GM12878 (cell line): Measurements from ENCODE around the gene TMEM132C. TPM values are rescaled to one million over a fixed set of nuclear protein-coding genes. Genes with fewer than 3 reads are reported as not detected.

Experiments used
- ATAC-seq: fragments of 200-7000 bp; cut with Tn5 transposase; 3 replicates; pipeline ENCODE4 v1.9.1; 2020; ENCODE audit warnings: mild to moderate bottlenecking, moderate library complexity
- BruUV-seq: library from RNA; stranded (reverse); fragments of 400-500 nt; replicated peaks from 2 replicates; lab custom pipeline; 2021; lab: Mats Ljungman, UMichigan
- CTCF ChIA-PET: fragments of 300-600 bp; sonication (Branson Sonifier 250); formaldehyde crosslinking; extraction: SDS; loops from one replicate; lab custom pipeline; 2021; ENCODE audit warnings: inconsistent platforms; lab: Yijun Ruan, JAX
- POLR2A ChIA-PET: fragments of 350-600 bp; formaldehyde crosslinking; extraction: SDS; loops from one replicate; lab custom pipeline; 2021; ENCODE audit warnings: inconsistent platforms; lab: Charles Lee
- RAD21 ChIA-PET: fragments of 300-600 bp; sonication (Branson Sonifier 250); formaldehyde crosslinking; loops from one replicate; lab custom pipeline; 2023; ENCODE audit warnings: antibody characterized with exemption; ENCODE audit not compliant: unreplicated experiment; lab: Charles Lee
- SMC1A ChIA-PET: fragments of 300-600 bp; sonication (Branson Sonifier 250); formaldehyde crosslinking; loops from one replicate; lab custom pipeline; 2023; ENCODE audit not compliant: unreplicated experiment, uncharacterized antibody; lab: Charles Lee
- DNase-seq: peaks from one replicate; pipeline ENCODE4 v3.0.0-alpha.2; 2011; ENCODE audit warnings: low read depth, low spot score
- FAIRE-seq: peaks from 3 replicates; lab custom pipeline; 2011; peaks lifted over from hg19 to GRCh38; lab: Jason Lieb, UNC
- H2AFZ ChIP-seq: 2 replicates; pipeline ENCODE4 v1.6.0; 2011; ENCODE audit warnings: low read depth, low read length, control low read depth; ENCODE audit not compliant: control insufficient read depth
- H3K27ac ChIP-seq: 2 replicates; pipeline ENCODE4 v1.5.1; 2011; ENCODE audit warnings: control low read depth; ENCODE audit not compliant: control insufficient read depth, insufficient read depth
- H3K27me3 ChIP-seq, 2 experiments: replicated peaks in 1 of 2; 2 replicates each; pipeline versions ENCODE4 v1.6.0 to v1.6.1; 2011; ENCODE audit warnings: low read length in 1 of 2; ENCODE audit not compliant: control insufficient read depth in 2 of 2, insufficient read depth in 2 of 2
- H3K36me3 ChIP-seq, 2 experiments: 2 replicates each; pipeline ENCODE4 v1.5.1; 2011; ENCODE audit warnings: low read length in 1 of 2; ENCODE audit not compliant: control insufficient read depth in 2 of 2, insufficient read depth in 2 of 2
- H3K4me1 ChIP-seq: 2 replicates; pipeline ENCODE4 v1.6.1; 2011; ENCODE audit warnings: mild to moderate bottlenecking, low read length, moderate library complexity, mixed read lengths; ENCODE audit not compliant: control insufficient read depth, insufficient read depth
- H3K4me2 ChIP-seq: 2 replicates; pipeline ENCODE4 v1.6.0; 2011; ENCODE audit warnings: control low read depth; ENCODE audit not compliant: control insufficient read depth, insufficient read depth
- H3K4me3 ChIP-seq: fragments of 200-600 bp; sonication (generic); 2 replicates; pipeline ENCODE4 v1.5.1; 2016
- H3K79me2 ChIP-seq: 2 replicates; pipeline ENCODE4 v1.6.0; 2011; ENCODE audit warnings: low read length; ENCODE audit not compliant: control insufficient read depth, insufficient read depth
- H3K9ac ChIP-seq: 2 replicates; pipeline ENCODE4 v1.8.0; 2011; ENCODE audit warnings: low read length, control low read depth, mixed read lengths; ENCODE audit not compliant: control insufficient read depth, insufficient read depth
- H3K9me3 ChIP-seq: replicated peaks from 3 replicates; pipeline ENCODE4 v1.5.1; 2011; ENCODE audit warnings: mild to moderate bottlenecking, low read length; ENCODE audit not compliant: control insufficient read depth, insufficient read depth
- H4K20me1 ChIP-seq: 2 replicates; pipeline ENCODE4 v1.6.0; 2011; ENCODE audit not compliant: control insufficient read depth, insufficient read depth
- ATF2 ChIP-seq: IDR thresholded peaks from 2 replicates; pipeline ENCODE4 v1.6.1; 2012; ENCODE audit warnings: low read length, inconsistent platforms
- CBX5 ChIP-seq: sonication (generic); IDR thresholded peaks from 2 replicates; pipeline ENCODE4 v1.6.1; 2016; ENCODE audit warnings: low read depth, moderate library complexity, mild to moderate bottlenecking, inconsistent platforms
- CTCF ChIP-seq, 3 experiments: IDR thresholded peaks in 2 of 3; conservative IDR thresholded peaks in 1 of 3; 2 replicates each; pipeline ENCODE4 v1.5.1; 2011; ENCODE audit warnings: low read depth in 3 of 3, low read length in 3 of 3, mild to moderate bottlenecking in 3 of 3, control low read depth in 2 of 3, moderate library complexity in 2 of 3, inconsistent platforms in 1 of 3, mixed read lengths in 1 of 3; ENCODE audit not compliant: control insufficient read depth in 2 of 3, insufficient read depth in 1 of 3; ENCODE audit errors: extremely low read depth in 1 of 3
- E4F1 ChIP-seq: fragments of 450-650 bp; IDR thresholded peaks from 2 replicates; pipeline ENCODE4 v1.6.1; 2018; ENCODE audit warnings: borderline replicate concordance, mild to moderate bottlenecking; ENCODE audit not compliant: partially characterized antibody
- HDAC6 ChIP-seq: fragments of 200-600 bp; sonication (generic); IDR thresholded peaks from one replicate; pipeline ENCODE4 v1.8.0; 2017; ENCODE audit warnings: antibody characterized with exemption; ENCODE audit not compliant: unreplicated experiment
- MEF2A ChIP-seq: IDR thresholded peaks from 2 replicates; pipeline ENCODE4 v1.6.1; 2011; ENCODE audit warnings: low read depth, mild to moderate bottlenecking, low read length, moderate library complexity; ENCODE audit not compliant: insufficient read depth
- NFIC ChIP-seq: IDR thresholded peaks from 2 replicates; pipeline ENCODE4 v1.6.1; 2012; ENCODE audit warnings: low read depth, mild to moderate bottlenecking, inconsistent platforms, low read length, moderate library complexity
- PBX3 ChIP-seq: IDR thresholded peaks from 2 replicates; pipeline ENCODE4 v1.6.1; 2011; ENCODE audit warnings: mild to moderate bottlenecking, low read depth, low read length, moderate library complexity; ENCODE audit not compliant: insufficient replicate concordance
- POLR2A ChIP-seq: IDR thresholded peaks from 2 replicates; pipeline ENCODE4 v1.6.1; 2011; ENCODE audit warnings: low read depth, mild to moderate bottlenecking, low read length
- RB1 ChIP-seq: fragments of 450-650 bp; formaldehyde crosslinking; IDR thresholded peaks from 2 replicates; pipeline ENCODE4 v1.6.1; 2017; ENCODE audit warnings: mild to moderate bottlenecking, borderline replicate concordance
- SP1 ChIP-seq: IDR thresholded peaks from one replicate; pipeline ENCODE4 v1.6.1; 2011; ENCODE audit warnings: low read depth, low read length
- YY1 ChIP-seq: IDR thresholded peaks from 2 replicates; pipeline ENCODE4 v1.6.1; 2011; ENCODE audit warnings: low read depth, mild to moderate bottlenecking, low read length
- ZBTB11 ChIP-seq: fragments of 450-650 bp; formaldehyde crosslinking; IDR thresholded peaks from 2 replicates; pipeline ENCODE4 v1.5.0; 2022; ENCODE audit warnings: mild to moderate bottlenecking, missing genetic modification characterization
- ZNF384 ChIP-seq: IDR thresholded peaks from 2 replicates; pipeline ENCODE4 v1.6.1; 2012; ENCODE audit warnings: low read depth, mild to moderate bottlenecking, low read length, improper control_type of control experiment, borderline replicate concordance
- WGBS: methylation state at CpG from one replicate; pipeline ENCODE4 v1.1.6; 2016; ENCODE audit warnings: low lambda C conversion rate; ENCODE audit not compliant: insufficient replicate concordance, insufficient coverage; ENCODE audit errors: missing lambda C conversion rate; 5-methylcytosine and 5-hydroxymethylcytosine counted together
- in situ Hi-C: fragments of 300-500 bp; cut with MboI; formaldehyde crosslinking; loops from 9 replicates; pipeline ENCODE4 v1.14.3; 2018; ENCODE audit warnings: mixed read lengths
- intact Hi-C: fragments of 100-400 bp; cut with micrococcal nuclease; formaldehyde crosslinking; loops from one replicate; pipeline ENCODE4 v1.14.2; 2022; ENCODE audit not compliant: unreplicated experiment
- polyA plus RNA-seq, 11 experiments: library from polyadenylated mRNA; depleted of rRNA in 4 of 11; unstranded in 6 of 11; stranded (reverse) in 5 of 11; fragments of >200 nt; fragmentation: Nextera tagmentation in 4 of 11; fragmentation: Illumina TruSeq in 1 of 11; extraction: Ambion mirVana in 4 of 11; extraction: Trizol in 1 of 11; gene quantifications; 1 replicate in 1 of 11; 2 replicates in 10 of 11; pipeline versions ENCODE4 v1.2.1 to v1.2.3, GENCODE V29; 2011 to 2016; ENCODE audit warnings: inconsistent platforms in 2 of 11, missing spikeins in 2 of 11, low read depth in 1 of 11
- total RNA-seq, 4 experiments: library from RNA; depleted of rRNA in 3 of 4; stranded (reverse); fragments of >200 nt in 3 of 4; fragmentation: Illumina TruSeq in 1 of 4; extraction: Trizol in 1 of 4; gene quantifications; 2 replicates each; pipeline versions ENCODE4 v1.2.1 to v1.2.3, GENCODE V29; 2013 to 2021

TMEM132C gene
- total and polyA plus RNA-seq, 10 of the 15 experiments (the other 5 are each of a cell fraction or from before 2014, with no cell fraction given) = not detected

GRCh38 chr12:128643155-128643554, 376.2 kb downstream of the TMEM132C start:
- Histone ChIP-seq H3K4me3 (no peak overlapping the region), H3K9ac (no peak overlapping the region), H3K27ac (no peak overlapping the region), H3K9me3 (no peaks in the 10 kb centered on the region), H3K79me2 (no peaks in the 10 kb centered on the region), H3K27me3 (no peaks in the 10 kb centered on the region), H4K20me1 (no peaks in the 10 kb centered on the region), H2AFZ (no peak overlapping the region), H3K4me1 (no peaks in the 10 kb centered on the region), H3K36me3 (no peaks in the 10 kb centered on the region), H3K4me2 (no peak overlapping the region)
- RAD21 ChIA-PET = interaction anchor here (1.4 kb wide), 1 partner anchor 1371 kb away, joined by 3 read pairs; no protein-coding TSS in a partner anchor
- FAIRE-seq (no peak), DNase-seq (no peak), ATAC-seq (no peak)
- in situ Hi-C loops (no loop called here), intact Hi-C loops (loop anchor here (5.0 to 10.0 kb wide), 2 partner anchors 152 to 1369 kb away; no protein-coding TSS in a partner anchor)
- POLR2A ChIA-PET = no interaction called here
- no TSS peak for BruUV-seq
- WGBS = 28% methylated on average over 12 of the region's 12 CpGs
- CTCF ChIA-PET = interaction anchor here (0.6 to 1.7 kb wide), 3 partner anchors 18 to 1268 kb away, joined by 3 to 6 read pairs (median 3); no protein-coding TSS in a partner anchor
- SMC1A ChIA-PET = no interaction called here
- TF ChIP-seq ATF2 = no peak
- no peak for TF ChIP-seq SP1
- TF ChIP-seq ZNF384 = no peak
- no peak for TF ChIP-seq MEF2A
- TF ChIP-seq CTCF (IDR thresholded peaks at IDR 0.05 in 2 of 3, conservative IDR thresholded peaks at IDR 0.05 in 1 of 3; ENCODE audit: control insufficient read depth in 2 of 3, extremely low read depth in 1 of 3, insufficient read depth in 1 of 3, low read depth in 3 of 3, low read length in 3 of 3) = no peak
- TF ChIP-seq HDAC6 = no peak
- TF ChIP-seq ZBTB11 (CRISPR knock-in tag) = no peak
- TF ChIP-seq PBX3 = no peak
- no peak for TF ChIP-seq POLR2A
- no peak for TF ChIP-seq RB1
- TF ChIP-seq CBX5 = no peak
- no peak for TF ChIP-seq YY1
- no peak for TF ChIP-seq NFIC
- no peak for TF ChIP-seq E4F1
